Parathyroid adenoma (tissue), 2 donors: ENCODE data around the gene PTPRN.

Experiments used
- H2AFZ ChIP-seq: fragments of 300-600 bp; sonication (generic); one replicate; pipeline ENCODE4 v1.7.0; 2017; ENCODE audit warnings: antibody characterized with exemption, mild to moderate bottlenecking
- H3K27ac ChIP-seq: fragments of 300-600 bp; sonication (generic); one replicate; pipeline ENCODE4 v1.7.0; 2017
- H3K27me3 ChIP-seq: fragments of 300-600 bp; sonication (generic); one replicate; pipeline ENCODE4 v1.7.0; 2017; ENCODE audit warnings: low read length; ENCODE audit not compliant: control insufficient read depth, insufficient read depth
- H3K36me3 ChIP-seq: fragments of 300-600 bp; sonication (generic); one replicate; pipeline ENCODE4 v1.7.0; 2017; ENCODE audit warnings: low read length; ENCODE audit not compliant: control insufficient read depth, insufficient read depth
- H3K4me1 ChIP-seq: fragments of 300-600 bp; sonication (generic); one replicate; pipeline ENCODE4 v1.7.0; 2017; ENCODE audit warnings: control low read depth
- H3K4me2 ChIP-seq: fragments of 300-600 bp; sonication (generic); one replicate; pipeline ENCODE4 v1.7.0; 2017; ENCODE audit warnings: low read length
- H3K4me3 ChIP-seq: fragments of 300-600 bp; sonication (generic); one replicate; pipeline ENCODE4 v1.7.0; 2017; ENCODE audit warnings: low read depth, low read length
- H3K79me2 ChIP-seq: fragments of 300-600 bp; sonication (generic); one replicate; pipeline ENCODE4 v1.7.0; 2017; ENCODE audit warnings: control low read depth
- H3K9ac ChIP-seq: fragments of 300-600 bp; sonication (generic); one replicate; pipeline ENCODE4 v1.7.0; 2017; ENCODE audit warnings: mild to moderate bottlenecking
- H3K9me3 ChIP-seq: fragments of 300-600 bp; sonication (generic); one replicate; pipeline ENCODE4 v1.7.0; 2017; ENCODE audit warnings: low read length; ENCODE audit not compliant: control insufficient read depth
- CTCF ChIP-seq: fragments of 300-600 bp; sonication (generic); IDR thresholded peaks from one replicate; pipeline ENCODE4 v1.7.0; 2017; ENCODE audit warnings: antibody characterized with exemption, mild to moderate bottlenecking
- donor health status: primary hyperparathyroidism.

Gene PTPRN

GRCh38 chr2:219282375-219282774 is 26.8 kb downstream of the PTPRN start:
- H3K36me3 ChIP-seq = no peaks in the 10 kb centered on the region
- no peak for TF ChIP-seq CTCF
- peaks cover 16% of the 10 kb centered on the region for H3K4me1 ChIP-seq
- H3K4me2 ChIP-seq = no peak overlapping the region
- no peak overlapping the region for H2AFZ ChIP-seq
- no peaks in the 10 kb centered on the region for H3K9me3 ChIP-seq
- H3K79me2 ChIP-seq = no peaks in the 10 kb centered on the region
- no peak overlapping the region for H3K9ac ChIP-seq
- H3K4me3 ChIP-seq = no peak overlapping the region
- no peaks in the 10 kb centered on the region for H3K27me3 ChIP-seq
- H3K27ac ChIP-seq = no peak overlapping the region

- H2AFZ ChIP-seq = no peak overlapping the region
- H3K79me2 ChIP-seq = no peaks in the 10 kb centered on the region
- no peak overlapping the region for H3K27ac ChIP-seq
- no peak for TF ChIP-seq CTCF
- H3K4me2 ChIP-seq = no peak overlapping the region
- H3K36me3 ChIP-seq = no peaks in the 10 kb centered on the region
- no peaks in the 10 kb centered on the region for H3K27me3 ChIP-seq
- H3K4me1 ChIP-seq = peaks cover 16% of the 10 kb centered on the region
- H3K9me3 ChIP-seq = no peaks in the 10 kb centered on the region
- no peak overlapping the region for H3K4me3 ChIP-seq
- no peak overlapping the region for H3K9ac ChIP-seq
These were observed 27.6 kb downstream of the PTPRN start for GRCh38 chr2:219281588-219281987.

GRCh38 chr2:219280651-219281050 is 28.6 kb downstream of the PTPRN start:
- no peaks in the 10 kb centered on the region for H3K27me3 ChIP-seq
- no peaks in the 10 kb centered on the region for H3K9me3 ChIP-seq
- no peak for TF ChIP-seq CTCF
- H3K27ac ChIP-seq = no peak overlapping the region
- no peaks in the 10 kb centered on the region for H3K79me2 ChIP-seq
- H3K4me1 ChIP-seq = peaks cover 16% of the 10 kb centered on the region
- no peaks in the 10 kb centered on the region for H3K36me3 ChIP-seq
- no peak overlapping the region for H3K9ac ChIP-seq
- H3K4me2 ChIP-seq = no peak overlapping the region
- no peak overlapping the region for H2AFZ ChIP-seq
- H3K4me3 ChIP-seq = no peak overlapping the region

GRCh38 chr2:219279916-219280516 is 29.2 kb downstream of the PTPRN start:
- peak overlapping the region; percentile 69 for H3K4me2 ChIP-seq
- H3K79me2 ChIP-seq = no peaks in the 10 kb centered on the region
- no peaks in the 10 kb centered on the region for H3K27me3 ChIP-seq
- H3K27ac ChIP-seq = peak overlapping the region; percentile 82
- H3K4me1 ChIP-seq = peaks cover 16% of the 10 kb centered on the region
- no peak for TF ChIP-seq CTCF
- peak overlapping the region; percentile 68 for H3K9ac ChIP-seq
- H3K9me3 ChIP-seq = no peaks in the 10 kb centered on the region
- peak overlapping the region; percentile 74 for H2AFZ ChIP-seq
- peak overlapping the region; percentile 72 for H3K4me3 ChIP-seq
- H3K36me3 ChIP-seq = no peaks in the 10 kb centered on the region
